CD4-positive, alpha-beta T cell treated with Interleukin-15 for 4 hours (primary cell): ENCODE data around the gene ATP6V0B.

ENCODE experiments used
- DNase-seq: peaks from one replicate; pipeline ENCODE4 v3.0.0-alpha.2; 2020; ENCODE audit warnings: low spot score

The ATP6V0B gene

GRCh38 chr1:43974443-43975248 is at the start of gene ATP6V0B:
TSS of gene ATP6V0B (plus strand) at chr1:43974960. CDS start at chr1:43975041, 81 bp downstream.
- peak; percentile 89 for DNase-seq

- DNase-seq = no peak
These were observed 48.9 kb upstream of the ATP6V0B start for GRCh38 chr1:43925846-43926245.

- no peak for DNase-seq
These were observed 44.4 kb upstream of the ATP6V0B start for GRCh38 chr1:43930168-43930948.

GRCh38 chr1:43930949-43931275 is 43.8 kb upstream of the ATP6V0B start:
- no peak for DNase-seq

- DNase-seq = no peak
These were observed 42.8 kb upstream of the ATP6V0B start for GRCh38 chr1:43931711-43932660.

- no peak for DNase-seq
These were observed 41.9 kb upstream of the ATP6V0B start for GRCh38 chr1:43932786-43933385.

GRCh38 chr1:43933386-43934100 is 41.2 kb upstream of the ATP6V0B start, which contains the start of gene ARTN:
TSS of gene ARTN (plus strand) at chr1:43933801. CDS start at chr1:43935657, 1,856 bp downstream.
- DNase-seq = no peak

- DNase-seq = peak; percentile 36
These were observed 40.4 kb upstream of the ATP6V0B start for GRCh38 chr1:43934101-43934985.

- no peak for DNase-seq
These were observed 39.8 kb upstream of the ATP6V0B start for GRCh38 chr1:43934986-43935324.

- no peak for DNase-seq
These were observed 38.9 kb upstream of the ATP6V0B start for GRCh38 chr1:43935711-43936427.

- no peak for DNase-seq
These were observed 38.2 kb upstream of the ATP6V0B start for GRCh38 chr1:43936431-43937151.

GRCh38 chr1:43937179-43937865 is 37.4 kb upstream of the ATP6V0B start:
- DNase-seq = no peak

- DNase-seq = no peak
These were observed 36.4 kb upstream of the ATP6V0B start for GRCh38 chr1:43938383-43938782.

- no peak for DNase-seq
These were observed 35.7 kb upstream of the ATP6V0B start for GRCh38 chr1:43938892-43939587.

- DNase-seq = no peak
These were observed 32.3 kb upstream of the ATP6V0B start for GRCh38 chr1:43942411-43942810.

GRCh38 chr1:43944860-43945259 is 29.9 kb upstream of the ATP6V0B start:
- DNase-seq = no peak

GRCh38 chr1:43945674-43946235 is 29.0 kb upstream of the ATP6V0B start:
- no peak for DNase-seq
